ENCODE measurements around the gene ACSL3. TPM values are rescaled to one million over a fixed set of nuclear protein-coding genes. Genes with fewer than 3 reads are reported as not detected.

Gene ACSL3
- total RNA-seq, 1 donor from 2014 or later = 66.9 TPM

- H3K4me1 Mint-ChIP-seq (ENCODE audit: low read depth) = no peaks in the 10 kb centered on the region
- peaks cover 8% of the 10 kb centered on the region for H3K27me3 Mint-ChIP-seq
- H3K36me3 Mint-ChIP-seq (ENCODE audit: insufficient read depth) = no peaks in the 10 kb centered on the region
- H3K27ac Mint-ChIP-seq = no peak overlapping the region
- no peak overlapping the region for H3K4me3 Mint-ChIP-seq (ENCODE audit: low read depth)
- peak; percentile 14 for TF ChIP-seq CTCF (IDR thresholded peaks at IDR 0.05; ENCODE audit: unreplicated experiment)
- peaks cover 9% of the 10 kb centered on the region for H3K9me3 Mint-ChIP-seq (ENCODE audit: low read depth)
- no peak for DNase-seq (ENCODE audit: low spot score, unreplicated experiment)
Observed at GRCh38 chr2:222959358-222959757, 98.5 kb downstream of the ACSL3 start.

GRCh38 chr2:222960126-222960525 lies 99.3 kb downstream of the ACSL3 start:
- no peaks in the 10 kb centered on the region for H3K4me1 Mint-ChIP-seq (ENCODE audit: low read depth)
- TF ChIP-seq CTCF (IDR thresholded peaks at IDR 0.05; ENCODE audit: unreplicated experiment) = no peak
- H3K27me3 Mint-ChIP-seq = peaks cover 8% of the 10 kb centered on the region
- H3K36me3 Mint-ChIP-seq (ENCODE audit: insufficient read depth) = no peaks in the 10 kb centered on the region
- peaks cover 9% of the 10 kb centered on the region for H3K9me3 Mint-ChIP-seq (ENCODE audit: low read depth)
- no peak overlapping the region for H3K4me3 Mint-ChIP-seq (ENCODE audit: low read depth)
- no peak for DNase-seq (ENCODE audit: low spot score, unreplicated experiment)
- H3K27ac Mint-ChIP-seq = no peak overlapping the region

- Mint-ChIP-seq H3K4me3 (ENCODE audit: low read depth) (no peak overlapping the region), H3K4me1 (ENCODE audit: low read depth) (no peaks in the 10 kb centered on the region), H3K27me3 (peaks cover 14% of the 10 kb centered on the region), H3K27ac (no peak overlapping the region), H3K36me3 (ENCODE audit: insufficient read depth) (no peaks in the 10 kb centered on the region), H3K9me3 (ENCODE audit: low read depth) (peaks cover 9% of the 10 kb centered on the region)
- no peak for TF ChIP-seq CTCF (IDR thresholded peaks at IDR 0.05; ENCODE audit: unreplicated experiment)
- DNase-seq (ENCODE audit: low spot score, unreplicated experiment) = no peak
Observed at GRCh38 chr2:222963641-222964040, 102.8 kb downstream of the ACSL3 start.

- H3K27me3 Mint-ChIP-seq = peaks cover 14% of the 10 kb centered on the region
- no peak for TF ChIP-seq CTCF (IDR thresholded peaks at IDR 0.05; ENCODE audit: unreplicated experiment)
- no peaks in the 10 kb centered on the region for H3K4me1 Mint-ChIP-seq (ENCODE audit: low read depth)
- no peak overlapping the region for H3K4me3 Mint-ChIP-seq (ENCODE audit: low read depth)
- no peaks in the 10 kb centered on the region for H3K36me3 Mint-ChIP-seq (ENCODE audit: insufficient read depth)
- no peak for DNase-seq (ENCODE audit: low spot score, unreplicated experiment)
- no peak overlapping the region for H3K27ac Mint-ChIP-seq
- H3K9me3 Mint-ChIP-seq (ENCODE audit: low read depth) = peaks cover 9% of the 10 kb centered on the region
Observed at GRCh38 chr2:222964376-222965031, 103.7 kb downstream of the ACSL3 start.

- Mint-ChIP-seq H3K4me3 (ENCODE audit: low read depth) (no peak overlapping the region), H3K27me3 (peaks cover 9% of the 10 kb centered on the region), H3K9me3 (ENCODE audit: low read depth) (peaks cover 9% of the 10 kb centered on the region), H3K4me1 (ENCODE audit: low read depth) (no peaks in the 10 kb centered on the region), H3K27ac (no peak overlapping the region), H3K36me3 (ENCODE audit: insufficient read depth) (no peaks in the 10 kb centered on the region)
- no peak for DNase-seq (ENCODE audit: low spot score, unreplicated experiment)
- TF ChIP-seq CTCF (IDR thresholded peaks at IDR 0.05; ENCODE audit: unreplicated experiment) = no peak
Observed at GRCh38 chr2:222965555-222965954, 104.7 kb downstream of the ACSL3 start.

All from progenitor cell of endocrine pancreas (in vitro differentiated cells).